Kidney capillary endothelial cell (primary cell): Measurements from ENCODE around the gene RUNX3.

Experiments
- DNase-seq: peaks from one replicate; pipeline ENCODE4 v3.0.0-alpha.2; 2018; ENCODE audit warnings: low spot score

RUNX3 gene

GRCh38 chr1:24881034-24881433 lies 49.0 kb downstream of the RUNX3 start:
- DNase-seq: no peak

- no peak for DNase-seq
Measured at GRCh38 chr1:24878775-24879742, 51.0 kb downstream of the RUNX3 start.

- no peak for DNase-seq
Measured at GRCh38 chr1:24878045-24878444, 52.0 kb downstream of the RUNX3 start.

GRCh38 chr1:24875991-24876506 lies 54.0 kb downstream of the RUNX3 start:
- DNase-seq: no peak

- DNase-seq: no peak
Measured at GRCh38 chr1:24875257-24875656, 54.8 kb downstream of the RUNX3 start.

GRCh38 chr1:24874611-24875234 lies 55.4 kb downstream of the RUNX3 start:
- no peak for DNase-seq

GRCh38 chr1:24874056-24874455 lies 56.0 kb downstream of the RUNX3 start:
- DNase-seq: no peak

GRCh38 chr1:24873148-24873547 lies 56.9 kb downstream of the RUNX3 start:
- no peak for DNase-seq

GRCh38 chr1:24872061-24872850 lies 57.8 kb downstream of the RUNX3 start:
- DNase-seq: no peak

GRCh38 chr1:24871306-24871901 lies 58.7 kb downstream of the RUNX3 start:
- no peak for DNase-seq

- DNase-seq: no peak
Measured at GRCh38 chr1:24870551-24871195, 59.4 kb downstream of the RUNX3 start.

GRCh38 chr1:24868016-24868875 lies 61.8 kb downstream of the RUNX3 start:
- DNase-seq: no peak

GRCh38 chr1:24867084-24867870 lies 62.8 kb downstream of the RUNX3 start:
- no peak for DNase-seq

- no peak for DNase-seq
Measured at GRCh38 chr1:24866211-24867083, 63.6 kb downstream of the RUNX3 start.

GRCh38 chr1:24865587-24865986 lies 64.5 kb downstream of the RUNX3 start:
- no peak for DNase-seq

- no peak for DNase-seq
Measured at GRCh38 chr1:24865168-24865567, 64.9 kb downstream of the RUNX3 start.

GRCh38 chr1:24864370-24864777 lies 65.7 kb downstream of the RUNX3 start:
- DNase-seq: no peak

GRCh38 chr1:24862775-24863483 lies 67.1 kb downstream of the RUNX3 start:
- no peak for DNase-seq
